HepG2 (cell line): Measurements from ENCODE around the gene FBXO24. TPM values are rescaled to one million over a fixed set of nuclear protein-coding genes. Genes with fewer than 3 reads are reported as not detected.

Experiments used
- ATAC-seq: fragments of 200-7000 bp; cut with Tn5 transposase; 3 replicates; pipeline ENCODE4 v1.9.1; 2020; ENCODE audit warnings: mild to moderate bottlenecking, moderate library complexity
- BruUV-seq: library from RNA; stranded (reverse); fragments of 400-500 nt; replicated peaks from 2 replicates; lab custom pipeline; 2021; lab: Mats Ljungman, UMichigan
- CTCF ChIA-PET: fragments of 300-600 bp; formaldehyde crosslinking; extraction: SDS; loops from one replicate; lab custom pipeline; 2021; ENCODE audit warnings: low total read pairs, inconsistent platforms, low intra/inter-chr PET ratio; lab: Yijun Ruan, JAX
- POLR2A ChIA-PET: fragments of 350-600 bp; sonication (Branson Sonifier 250); formaldehyde crosslinking; loops from one replicate; lab custom pipeline; 2020; ENCODE audit warnings: antibody characterized with exemption, inconsistent platforms; lab: Yijun Ruan, JAX
- DNase-seq: peaks from one replicate; pipeline ENCODE4 v3.0.0-alpha.2; 2015; ENCODE audit warnings: low spot score
- FAIRE-seq: peaks from 3 replicates; lab custom pipeline; 2011; peaks lifted over from hg19 to GRCh38; lab: Jason Lieb, UNC
- H2AFZ ChIP-seq: one replicate; pipeline ENCODE4 v1.6.1; 2011; ENCODE audit warnings: low read length, inconsistent platforms
- H3K27ac ChIP-seq: fragments of 300-600 bp; 3 replicates; pipeline ENCODE4 v1.8.0; 2011; ENCODE audit warnings: mixed run types, mild to moderate bottlenecking, mixed read lengths, low read length, inconsistent platforms; ENCODE audit not compliant: insufficient read depth; ENCODE audit errors: extremely low read length
- H3K27me3 ChIP-seq, 2 experiments: fragments of 200-600 bp in 1 of 2; 2 replicates in 1 of 2; 3 replicates in 1 of 2; pipeline versions ENCODE4 v1.6.0 to v1.8.0; 2011; ENCODE audit warnings: low read length in 2 of 2, mild to moderate bottlenecking in 2 of 2, moderate library complexity in 2 of 2, inconsistent platforms in 1 of 2; ENCODE audit not compliant: insufficient read depth in 2 of 2, control insufficient read depth in 1 of 2
- H3K36me3 ChIP-seq, 2 experiments: fragments of 200-600 bp in 1 of 2; replicated peaks in 1 of 2; 2 replicates in 1 of 2; 3 replicates in 1 of 2; pipeline versions ENCODE4 v1.5.1 to v1.8.0; 2011; ENCODE audit warnings: low read length in 2 of 2, inconsistent platforms in 1 of 2; ENCODE audit not compliant: insufficient read depth in 2 of 2, control insufficient read depth in 1 of 2
- H3K4me1 ChIP-seq: 2 replicates; pipeline ENCODE4 v1.5.1; 2012; ENCODE audit warnings: low read length, inconsistent platforms; ENCODE audit not compliant: insufficient read depth
- H3K4me2 ChIP-seq: 2 replicates; pipeline ENCODE4 v1.6.0; 2011; ENCODE audit warnings: low read depth, low read length, inconsistent platforms
- H3K4me3 ChIP-seq, 3 experiments: fragments of 200-600 bp in 1 of 3; sonication (generic), shearing (Covaris generic) in 1 of 3; replicated peaks in 1 of 3; 2 replicates each; pipeline ENCODE4 v1.5.1; 2011 to 2016; ENCODE audit warnings: low read length in 3 of 3, inconsistent platforms in 2 of 3, low read depth in 2 of 3, mild to moderate bottlenecking in 2 of 3, control low read depth in 1 of 3, mixed read lengths in 1 of 3; ENCODE audit not compliant: insufficient read depth in 1 of 3
- H3K79me2 ChIP-seq: one replicate; pipeline ENCODE4 v1.6.1; 2011; ENCODE audit warnings: low read length, inconsistent platforms; ENCODE audit not compliant: insufficient read depth
- H3K9ac ChIP-seq: 2 replicates; pipeline ENCODE4 v1.6.0; 2011; ENCODE audit warnings: mild to moderate bottlenecking, low read depth, low read length, inconsistent platforms; ENCODE audit not compliant: insufficient read depth
- H3K9me3 ChIP-seq: 2 replicates; pipeline ENCODE4 v1.5.1; 2012; ENCODE audit warnings: mild to moderate bottlenecking, low read length
- H4K20me1 ChIP-seq: 2 replicates; pipeline ENCODE4 v1.6.0; 2011; ENCODE audit warnings: inconsistent platforms, mild to moderate bottlenecking, low read length, moderate library complexity; ENCODE audit not compliant: insufficient read depth
- AGO2 ChIP-seq: fragments of 200-400 bp; formaldehyde crosslinking; optimal IDR thresholded peaks from 2 replicates; pipeline ENCODE3; 2017; ENCODE audit warnings: mild to moderate bottlenecking, low read depth, low read length, moderate library complexity
- FOXP4 ChIP-seq: sonication (generic); formaldehyde crosslinking; IDR thresholded peaks from 2 replicates; pipeline ENCODE4 v1.4.0; 2020; ENCODE audit warnings: missing genetic modification reagents
- GPBP1L1 ChIP-seq: sonication (generic); formaldehyde crosslinking; IDR thresholded peaks from 2 replicates; pipeline ENCODE4 v1.5.0; 2020; ENCODE audit warnings: mild to moderate bottlenecking, missing genetic modification reagents
- PRDM15 ChIP-seq: sonication (generic); formaldehyde crosslinking; IDR thresholded peaks from 2 replicates; pipeline ENCODE4 v1.4.0; 2020; ENCODE audit warnings: missing genetic modification reagents
- SMC3 ChIP-seq: IDR thresholded peaks from 2 replicates; pipeline ENCODE4 v1.6.1; 2011; ENCODE audit warnings: low read length, improper control_type of control experiment
- ZNF574 ChIP-seq: sonication (generic); formaldehyde crosslinking; IDR thresholded peaks from 2 replicates; pipeline ENCODE4 v1.4.0; 2020; ENCODE audit warnings: missing genetic modification reagents
- WGBS: methylation state at CpG from one replicate; pipeline ENCODE4 v1.1.6; 2017; ENCODE audit warnings: low lambda C conversion rate; 5-methylcytosine and 5-hydroxymethylcytosine counted together
- in situ Hi-C: cut with HindIII; loops from 2 replicates; pipeline ENCODE4 v1.10.0; 2017; ENCODE audit warnings: low pct_unique_long_range_greater_than_20kb; ENCODE audit not compliant: extremely low pct_ligation_motif_present
- intact Hi-C: fragments of 100-400 bp; cut with micrococcal nuclease; formaldehyde crosslinking; loops from one replicate; pipeline ENCODE4 v1.10.0; 2022; ENCODE audit not compliant: unreplicated experiment
- polyA plus RNA-seq, 8 experiments: library from polyadenylated mRNA; depleted of rRNA in 3 of 8; stranded (reverse) in 7 of 8; unstranded in 1 of 8; fragments of >200 nt; fragmentation: Illumina TruSeq in 4 of 8; extraction: Trizol in 4 of 8; gene quantifications; 2 replicates each; pipeline versions ENCODE4 v1.2.1 to v1.2.3, GENCODE V29; 2011 to 2016; ENCODE audit warnings: low read depth in 4 of 8, missing spikeins in 1 of 8, mixed read lengths in 1 of 8; ENCODE audit not compliant: insufficient read depth in 1 of 8
- total RNA-seq, 5 experiments: library from RNA; depleted of rRNA; stranded (reverse); fragments of >200 nt; fragmentation: Illumina TruSeq; extraction: Trizol; gene quantifications; 2 replicates each; pipeline ENCODE4 v1.2.3, GENCODE V29; 2016; ENCODE audit warnings: low read depth in 1 of 5

Gene FBXO24
- total and polyA plus RNA-seq, 2 of the 13 experiments (the other 11 are each of a cell fraction or from before 2014, with no cell fraction given): 0.20 to 0.55 TPM

- no peak for FAIRE-seq
- Histone ChIP-seq H3K36me3 (peaks cover 4 to 30% of the 10 kb centered on the region in 2 experiments; a peak in 4 of 5 replicates), H3K9ac (no peak overlapping the region), H4K20me1 (peaks cover 6% of the 10 kb centered on the region; the same call in 1 of the 2 replicates), H3K4me3 (no peak overlapping the region), H3K27ac (no peak overlapping the region), H3K4me1 (peaks cover 2% of the 10 kb centered on the region; the same call in 1 of the 2 replicates), H3K79me2 (no peaks in the 10 kb centered on the region), H3K4me2 (no peak overlapping the region), H2AFZ (no peak overlapping the region), H3K27me3 (no peaks in the 10 kb centered on the region), H3K9me3 (no peaks in the 10 kb centered on the region)
- DNase-seq: no peak
- ChIA-PET CTCF (no interaction called here), POLR2A (no interaction called here)
- WGBS: 97% methylated on average over 9 of the region's 21 CpGs
- intact Hi-C loops: no loop called here
- in situ Hi-C loops: no loop called here
- no TSS peak for BruUV-seq
- no peak for ATAC-seq
- TF ChIP-seq GPBP1L1 (CRISPR knock-in tag) (no peak), AGO2 (peak; percentile 48)
Observed at GRCh38 chr7:100627238-100627549, 41.1 kb downstream of the FBXO24 start.

GRCh38 chr7:100629117-100629716, 43.1 kb downstream of the FBXO24 start:
- no peak for FAIRE-seq
- ChIA-PET CTCF (interaction anchor here (1.5 kb wide), 1 partner anchor 62 kb away, joined by 8 read pairs; no protein-coding TSS in a partner anchor), POLR2A (interaction anchor here (0.6 to 1.9 kb wide), 5 partner anchors 10 to 75 kb away, joined by 3 to 7 read pairs (median 5); partner anchors contain the start of genes FBXO24, LRCH4 and MOSPD3)
- TF ChIP-seq FOXP4 (CRISPR knock-in tag) (no peak), ZNF574 (CRISPR knock-in tag) (no peak), SMC3 (peak; percentile 45), PRDM15 (CRISPR knock-in tag) (no peak)

More at GRCh38 chr7:100629117-100629716, 43.1 kb downstream of the FBXO24 start:
- Histone ChIP-seq H3K9ac (no peak overlapping the region), H3K27me3 (no peaks in the 10 kb centered on the region), H2AFZ (no peak overlapping the region), H3K9me3 (no peaks in the 10 kb centered on the region), H3K36me3 (peaks cover 4 to 35% of the 10 kb centered on the region in 2 experiments; a peak in 4 of 5 replicates), H3K4me1 (no peaks in the 10 kb centered on the region), H3K79me2 (no peaks in the 10 kb centered on the region), H3K27ac (no peak overlapping the region), H4K20me1 (peaks cover 6% of the 10 kb centered on the region; the same call in 1 of the 2 replicates), H3K4me3 (no peak overlapping the region), H3K4me2 (no peak overlapping the region)
- intact Hi-C loops: loop anchor here (1.0 kb wide), 1 partner anchor 62 kb away; no protein-coding TSS in a partner anchor
- 73% methylated on average over 5 of the region's 11 CpGs for WGBS
- in situ Hi-C loops: no loop called here
- BruUV-seq: no TSS peak
- ATAC-seq (peak; percentile 77), DNase-seq (no peak)
